ENCODE measurements around the gene ATP9B.
A peak's percentile ranks its signal among the peaks of the same experiment; 100 is the strongest.

Gene ATP9B

DNA sequence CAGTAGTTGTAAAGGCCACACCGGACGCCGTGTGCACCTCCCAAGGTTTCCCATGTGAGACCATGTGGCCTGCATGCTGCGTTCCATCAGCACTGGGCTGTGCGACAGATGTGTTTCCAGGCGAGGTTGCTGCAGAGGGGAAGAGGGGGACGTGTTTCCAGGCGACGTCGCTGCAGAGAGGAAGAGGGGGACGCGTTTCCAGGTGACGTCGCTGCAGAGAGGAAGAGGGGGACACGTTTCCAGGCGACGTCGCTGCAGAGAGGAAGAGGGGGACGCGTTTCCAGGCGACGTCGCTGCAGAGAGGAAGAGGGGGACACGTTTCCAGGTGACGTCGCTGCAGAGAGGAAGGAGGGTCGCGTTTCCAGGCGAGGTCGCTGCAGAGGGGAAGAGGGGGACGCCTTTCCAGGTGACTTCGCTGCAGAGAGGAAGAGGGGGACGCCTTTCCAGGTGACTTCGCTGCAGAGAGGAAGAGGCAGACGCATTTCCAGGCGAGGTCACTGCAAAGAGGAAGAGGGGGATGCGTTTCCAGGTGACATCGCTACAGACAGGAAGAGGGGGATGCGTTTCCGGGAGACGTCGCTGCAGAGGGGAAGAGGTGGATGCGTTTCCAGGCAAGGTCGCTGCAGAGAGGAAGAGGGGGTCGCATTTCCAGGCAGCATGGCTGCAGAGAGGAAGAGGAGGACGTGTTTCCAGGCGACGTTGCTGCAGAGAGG is 351.0 kb downstream of the ATP9B start:
- DNase-seq, result no peak

DNA sequence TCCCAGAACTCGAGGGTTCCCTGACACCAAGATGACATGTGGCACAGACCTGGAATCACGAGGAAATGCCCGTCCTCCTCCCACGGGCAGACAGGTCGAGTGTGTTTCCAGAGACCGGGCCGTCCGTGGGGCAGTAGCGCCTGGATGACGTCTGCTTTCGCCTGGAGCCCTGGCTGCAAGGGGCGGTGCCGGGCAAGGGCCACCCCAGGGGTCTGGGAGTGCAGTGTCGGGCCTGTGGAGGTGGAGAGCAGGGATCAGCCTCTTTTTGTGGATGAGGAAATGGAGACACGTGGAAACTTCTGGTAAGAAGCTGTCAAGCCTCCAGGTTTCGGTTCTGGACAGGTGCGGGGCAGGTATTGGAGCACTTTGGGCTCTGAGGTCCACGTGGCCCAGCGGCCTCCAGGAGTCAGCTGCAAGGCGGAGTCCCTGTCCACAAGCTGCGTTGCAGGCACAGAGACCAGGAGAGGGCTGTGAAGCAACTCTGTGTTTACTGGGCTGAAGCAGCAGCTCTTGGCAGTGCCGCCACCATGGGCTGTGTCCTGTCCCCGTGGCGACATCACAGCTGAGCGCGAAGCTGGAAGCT is 352.2 kb downstream of the ATP9B start:
- no peak for DNase-seq

DNA sequence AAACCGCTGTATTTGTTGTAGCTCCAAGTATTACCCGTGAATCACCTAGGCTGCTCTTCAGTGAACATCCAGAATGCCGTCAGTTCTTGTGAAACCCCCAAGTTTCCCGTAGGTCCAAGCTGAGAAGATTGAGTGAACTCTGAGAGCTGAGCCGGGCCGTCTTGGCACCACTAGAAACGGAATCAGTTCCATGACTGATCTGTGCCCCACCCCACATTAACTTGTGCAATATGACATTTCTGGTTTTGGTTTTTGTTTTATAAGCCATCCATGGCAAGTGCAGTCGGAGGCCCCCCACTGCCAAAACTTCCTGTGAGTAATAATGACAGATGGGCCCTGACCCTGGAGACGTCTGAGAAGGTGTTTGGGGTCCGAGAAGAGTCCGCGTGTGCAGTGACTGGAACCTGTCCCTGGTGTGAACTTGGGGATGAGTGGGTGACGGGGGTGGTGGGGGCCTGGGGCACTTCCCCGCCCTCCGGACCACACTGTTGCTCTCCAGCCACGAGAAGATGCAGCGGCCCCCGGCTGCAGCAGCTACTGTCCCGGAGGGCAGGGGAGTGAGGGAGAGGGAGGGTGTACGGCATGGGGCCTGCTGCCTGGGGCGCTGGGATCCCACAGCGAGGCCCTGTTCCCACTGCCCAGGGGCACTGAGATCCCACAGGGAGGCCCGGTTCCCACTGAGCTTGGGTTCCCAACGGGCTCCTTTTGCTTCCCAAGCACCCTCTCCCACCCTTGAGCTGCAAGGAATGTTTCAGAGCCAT is 353.0 kb downstream of the ATP9B start:
- peak; percentile 65 for DNase-seq

DNA sequence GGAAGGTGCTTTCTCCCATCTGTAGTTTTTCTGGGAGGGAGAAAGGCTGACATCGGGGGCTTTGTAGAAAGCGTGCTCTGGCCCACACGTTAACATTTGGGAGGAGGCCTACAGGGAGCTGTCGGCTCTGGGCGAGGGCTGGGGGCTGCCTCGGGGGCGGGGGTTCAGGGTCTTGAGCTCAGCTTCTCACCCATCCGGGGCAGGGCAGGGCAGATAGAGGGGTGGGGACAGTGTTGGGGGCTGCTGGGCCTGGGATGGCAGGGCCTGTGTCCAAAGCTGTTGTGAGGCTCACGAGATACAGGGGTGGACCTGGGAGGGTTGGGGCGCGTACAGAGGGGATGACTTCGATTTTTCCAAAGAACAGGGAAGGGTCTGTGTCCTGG is 353.6 kb downstream of the ATP9B start:
- DNase-seq, result no peak

DNA sequence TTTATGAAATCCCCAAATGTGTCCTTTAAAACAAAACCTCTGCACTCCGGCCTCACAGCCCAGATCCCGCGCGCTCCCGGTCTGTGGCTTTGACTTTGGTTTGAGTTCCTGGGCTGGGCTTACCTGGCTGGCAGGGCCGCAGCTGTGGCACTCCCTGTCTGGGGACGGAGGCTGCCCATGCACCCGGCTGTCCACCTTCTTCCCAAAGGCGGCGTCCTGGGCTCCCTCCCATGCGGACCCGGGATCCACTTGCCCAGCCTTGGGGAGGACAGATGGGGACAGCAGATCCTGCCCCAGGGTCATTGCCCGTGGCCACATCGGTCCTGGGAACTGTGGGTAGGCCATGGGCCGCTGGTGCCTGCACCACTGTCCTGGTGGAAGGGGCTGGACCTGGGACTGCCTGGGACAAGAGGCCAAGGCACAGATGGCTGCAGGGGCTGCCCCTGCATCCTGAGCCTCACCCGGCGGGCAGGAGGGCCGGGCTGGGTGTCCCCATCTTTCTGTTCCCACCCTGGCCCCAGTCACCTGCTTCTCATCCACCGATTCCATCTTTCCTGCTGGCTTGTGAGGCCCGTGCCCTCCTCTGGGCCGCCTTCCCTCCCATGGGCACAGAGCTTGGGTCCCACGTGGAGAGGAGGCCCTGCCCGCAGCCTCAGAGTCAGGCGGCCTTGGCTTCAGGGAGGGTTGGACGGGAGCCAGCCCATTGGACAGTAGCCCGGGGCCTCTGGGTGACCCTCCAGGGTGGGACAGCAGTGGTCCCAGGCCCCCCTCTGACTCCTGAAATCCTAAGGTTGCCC is 354.2 kb downstream of the ATP9B start:
- DNase-seq, result no peak

DNA sequence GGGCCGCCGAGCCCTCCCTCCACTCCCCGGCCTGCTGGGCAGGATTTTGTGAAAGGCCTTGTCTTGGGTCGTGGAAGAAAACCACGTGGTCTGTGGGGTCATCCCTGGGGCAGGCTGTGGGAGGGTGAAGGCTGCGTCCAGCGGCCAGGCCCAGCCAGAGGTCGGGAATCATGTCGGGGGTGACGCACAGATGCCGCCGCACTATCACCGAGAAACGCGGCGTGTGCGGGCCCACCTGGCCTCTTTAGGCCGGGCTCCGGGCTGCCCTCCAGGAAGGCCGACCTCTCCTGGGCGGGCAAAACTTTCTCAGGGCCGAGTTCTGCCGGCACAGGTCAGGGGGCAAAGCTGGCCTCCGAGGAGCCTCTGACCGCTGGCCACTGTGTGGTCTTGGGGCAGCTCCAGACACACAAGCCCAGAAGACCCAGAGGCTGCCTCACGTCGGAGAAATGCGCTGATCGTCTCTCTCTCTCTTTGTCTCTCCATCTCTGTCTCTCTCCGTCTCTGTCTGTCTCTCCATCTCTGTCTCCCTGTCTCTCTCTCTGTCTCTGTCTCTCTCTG is 354.9 kb downstream of the ATP9B start:
- no peak for DNase-seq

DNA sequence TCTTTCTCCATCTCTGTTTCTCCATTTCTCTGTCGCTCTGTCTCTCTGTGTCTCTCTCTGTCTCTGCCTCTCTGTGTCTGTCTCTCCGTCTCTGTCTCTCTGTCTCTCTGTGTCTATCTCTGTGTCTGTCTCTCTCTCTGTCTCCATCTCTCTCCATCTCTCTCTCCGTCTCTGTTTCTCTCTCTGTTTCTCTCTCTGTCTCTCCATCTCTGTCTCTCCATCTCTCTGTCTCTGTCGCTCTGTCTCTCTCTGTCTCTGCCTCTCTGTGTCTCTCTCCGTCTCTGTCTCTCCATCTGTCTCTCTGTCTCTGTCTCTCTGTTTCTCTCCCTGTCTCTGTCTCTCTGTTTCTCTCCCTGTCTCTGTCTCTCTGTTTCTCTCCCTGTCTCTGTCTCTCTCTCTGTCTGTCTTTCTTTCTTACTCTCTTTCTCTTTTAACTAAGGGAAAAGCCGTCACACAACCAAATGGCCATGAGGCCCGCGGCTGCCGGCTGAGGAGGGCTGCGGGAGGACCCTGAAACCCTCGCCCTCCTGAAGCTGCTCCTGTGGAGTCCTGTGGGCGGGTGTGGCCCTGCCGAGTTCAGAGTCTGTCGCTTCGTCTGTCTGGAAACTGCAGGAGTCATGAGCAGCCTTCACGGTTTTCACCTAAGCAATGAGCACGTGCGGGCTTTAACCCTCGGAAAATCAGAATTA is 355.8 kb downstream of the ATP9B start:
- no peak for DNase-seq

DNA sequence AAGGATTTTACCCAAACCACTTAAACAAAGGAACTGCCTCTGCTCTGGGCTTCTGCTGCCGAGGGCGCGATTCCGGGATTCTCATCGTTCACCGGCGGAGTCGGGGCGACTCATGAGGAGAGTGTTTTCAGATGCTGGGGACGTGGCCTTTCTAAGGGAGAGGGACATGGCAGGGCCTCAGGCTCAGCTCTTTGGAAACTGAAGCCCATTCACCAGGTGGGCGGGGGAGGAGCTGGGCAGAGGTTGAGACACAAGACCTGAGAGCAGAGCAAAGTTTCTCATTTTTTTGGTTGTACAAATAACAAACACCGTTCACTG is 356.3 kb downstream of the ATP9B start:
- DNase-seq, result no peak

DNA sequence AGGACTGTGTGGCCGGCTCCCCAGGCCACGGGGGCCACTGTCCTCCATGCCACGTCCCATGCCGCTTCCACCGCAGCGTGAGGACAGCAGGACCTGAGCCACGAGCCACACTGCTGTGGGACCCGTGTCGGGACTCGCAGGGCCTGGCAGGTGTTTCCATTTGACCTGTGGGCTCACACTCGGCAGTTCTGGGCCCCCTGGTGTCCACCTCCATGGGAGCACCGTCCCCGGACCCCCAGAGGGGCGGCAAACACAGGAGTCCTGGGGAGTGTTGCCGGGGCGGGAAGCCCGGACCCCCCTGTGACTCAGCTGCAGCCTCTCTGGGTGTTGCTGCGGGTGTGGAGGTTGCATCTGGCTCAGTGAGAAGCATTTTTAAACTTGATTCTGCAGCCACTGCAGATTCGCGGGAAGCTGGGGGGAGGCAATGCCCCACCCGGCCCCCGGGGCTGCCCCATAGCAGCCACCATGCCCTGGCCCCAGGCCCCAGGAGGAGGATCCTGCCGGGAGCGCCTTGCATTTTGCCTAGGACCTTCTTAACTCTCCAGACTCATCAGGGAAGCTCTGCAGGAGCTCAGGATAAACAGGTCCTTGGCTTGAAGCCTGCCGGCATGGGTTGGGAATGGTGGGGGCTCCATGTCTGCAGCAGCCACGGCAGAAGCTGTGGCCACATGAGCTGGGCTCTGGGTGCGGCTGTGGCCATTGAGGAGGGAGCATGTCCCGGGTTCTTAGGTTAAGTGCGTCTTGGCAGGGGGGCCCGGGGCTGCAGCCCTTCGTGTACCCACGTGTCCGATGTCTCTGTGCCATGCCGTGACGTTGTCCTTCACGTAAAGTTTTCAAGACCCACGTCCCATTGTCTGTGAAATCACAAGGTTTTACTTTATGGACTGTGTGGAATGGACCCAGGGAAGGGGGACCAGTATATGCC is 357.4 kb downstream of the ATP9B start:
- DNase-seq, result no peak

DNA sequence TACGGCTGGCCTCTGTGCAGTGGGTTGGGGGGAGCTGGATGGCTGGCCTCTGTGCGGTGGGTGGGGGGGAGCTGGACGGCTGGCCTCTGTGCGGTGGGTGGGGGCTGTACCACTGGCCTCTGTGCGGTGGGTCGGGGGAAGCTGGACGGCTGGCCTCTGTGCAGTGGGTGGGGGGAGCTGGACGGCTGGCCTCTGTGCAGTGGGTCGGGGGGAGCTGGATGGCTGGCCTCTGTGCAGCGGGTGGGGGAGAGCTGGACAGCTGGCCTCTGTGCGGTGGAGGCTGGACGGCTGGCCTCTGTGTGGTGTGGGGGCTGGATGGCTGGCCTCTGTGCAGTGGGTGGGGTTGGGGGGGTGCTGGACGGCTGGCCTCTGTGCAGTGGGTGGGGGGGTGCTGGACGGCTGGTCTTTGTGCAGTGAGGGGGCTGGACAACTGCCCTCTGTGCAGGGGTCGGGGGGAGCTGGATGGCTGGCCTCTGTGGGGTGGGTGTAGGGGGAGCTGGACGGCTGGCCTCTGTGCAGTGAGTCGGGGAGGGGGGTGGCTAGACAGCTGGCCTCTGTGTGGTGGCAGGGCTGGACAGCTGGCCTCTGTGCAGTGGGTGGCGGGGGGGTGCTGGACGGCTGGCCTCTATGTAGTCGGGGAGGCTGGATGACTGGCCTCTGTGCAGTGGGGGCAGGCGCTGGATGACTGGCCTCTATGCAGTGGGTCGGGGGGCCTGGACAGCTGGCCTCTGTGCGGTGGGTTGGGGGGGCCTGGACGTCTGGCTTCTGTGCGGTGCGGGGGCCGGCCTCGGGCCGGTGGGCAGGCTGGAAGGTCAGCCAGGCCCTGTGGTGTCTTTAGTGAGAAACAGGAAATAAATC is 358.4 kb downstream of the ATP9B start:
- DNase-seq, result no peak

Measured in fibroblast of skin of right biceps (primary cell).